Chondrocyte (in vitro differentiated cells): Measurements from ENCODE around the gene AFF1. TPM values are rescaled to one million over a fixed set of nuclear protein-coding genes. Genes with fewer than 3 reads are reported as not detected.

Source experiments
- DNase-seq: peaks from one replicate; pipeline ENCODE4 v3.0.0; 2021; ENCODE audit warnings: mixed read lengths, low spot score
- H3K27ac Mint-ChIP-seq: one replicate; pipeline ENCODE4 v1.8.0; 2021; ENCODE audit warnings: mild to moderate bottlenecking, moderate library complexity, mixed read lengths; ENCODE audit not compliant: unreplicated experiment
- H3K27me3 Mint-ChIP-seq: 2 replicates; pipeline ENCODE4 v1.8.0; 2021; ENCODE audit warnings: low read depth, mixed read lengths
- H3K36me3 Mint-ChIP-seq: 2 replicates; pipeline ENCODE4 v1.8.0; 2021; ENCODE audit warnings: low read depth, mixed read lengths
- H3K4me1 Mint-ChIP-seq: 2 replicates; pipeline ENCODE4 v1.8.0; 2021; ENCODE audit warnings: low read depth, mild to moderate bottlenecking, mixed read lengths
- H3K4me3 Mint-ChIP-seq: one replicate; pipeline ENCODE4 v1.8.0; 2021; ENCODE audit warnings: mild to moderate bottlenecking, moderate library complexity, mixed read lengths; ENCODE audit not compliant: unreplicated experiment
- H3K9me3 Mint-ChIP-seq: 2 replicates; pipeline ENCODE4 v1.8.0; 2021; ENCODE audit warnings: low read depth, mixed read lengths
- CTCF ChIP-seq: fragments of 200-600 bp; sonication (generic); IDR thresholded peaks from 2 replicates; pipeline ENCODE4 v1.5.0; 2021; ENCODE audit warnings: antibody characterized with exemption, mild to moderate bottlenecking, moderate library complexity
- total RNA-seq: library from RNA; stranded (reverse); gene quantifications from 3 replicates; pipeline ENCODE4 v1.2.1, GENCODE V29; 2021

The AFF1 gene
- total RNA-seq, 1 donor from 2014 or later: 25.9 TPM

DNA sequence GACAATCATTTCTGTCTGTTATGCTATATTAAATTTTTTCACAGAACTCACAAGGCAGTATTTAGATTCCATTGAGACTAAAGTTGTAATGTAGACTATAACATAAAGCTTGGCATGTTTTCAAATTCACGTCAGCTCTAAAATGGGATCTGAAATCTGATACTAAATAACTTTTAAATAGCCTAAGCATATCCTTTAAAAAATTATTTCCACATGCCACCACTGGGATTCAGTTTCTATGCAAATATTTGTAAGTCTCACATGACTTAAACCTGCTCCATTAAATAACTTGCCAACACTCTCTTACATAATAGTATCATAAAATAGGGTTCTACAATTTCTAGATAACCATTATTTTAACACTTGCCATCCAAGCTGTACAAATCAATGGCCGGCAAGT lies 253.2 kb downstream of the AFF1 start:
- peak; percentile 24 for TF ChIP-seq CTCF
- Mint-ChIP-seq H3K9me3 (no peaks in the 10 kb centered on the region), H3K27ac (no peak overlapping the region), H3K27me3 (no peaks in the 10 kb centered on the region), H3K4me3 (no peak overlapping the region), H3K4me1 (peaks cover 12% of the 10 kb centered on the region), H3K36me3 (no peaks in the 10 kb centered on the region)
- no peak for DNase-seq

DNA sequence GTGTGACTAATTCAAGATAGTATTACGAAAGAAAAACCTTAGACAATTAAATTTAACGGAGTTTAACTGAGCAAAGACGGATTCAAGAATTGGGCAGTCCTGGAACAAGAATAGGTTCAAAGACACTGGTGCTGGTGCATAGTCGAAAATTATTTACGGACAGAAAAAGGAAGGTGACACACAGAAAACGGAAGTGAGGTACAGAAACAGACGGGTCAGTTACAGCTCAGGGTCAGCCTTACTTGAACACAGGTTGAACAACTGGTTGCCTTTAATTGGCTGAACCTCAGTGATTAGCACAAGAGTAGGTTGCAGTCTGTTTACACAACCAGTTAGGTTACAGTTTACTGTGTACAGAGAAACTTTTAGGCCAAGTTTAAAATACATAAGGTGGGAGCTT lies 254.1 kb downstream of the AFF1 start:
- TF ChIP-seq CTCF: no peak
- H3K4me3 Mint-ChIP-seq: no peak overlapping the region

More for the DNA sequence above, 254.1 kb downstream of the AFF1 start:
- H3K9me3 Mint-ChIP-seq: no peaks in the 10 kb centered on the region
- H3K27me3 Mint-ChIP-seq: no peaks in the 10 kb centered on the region
- H3K36me3 Mint-ChIP-seq: no peaks in the 10 kb centered on the region
- DNase-seq: no peak
- peaks cover 16% of the 10 kb centered on the region for H3K4me1 Mint-ChIP-seq
- H3K27ac Mint-ChIP-seq: no peak overlapping the region

Other genes starting within 250 kb of the AFF1 start
- not detected in 3 replicates for gene SLC10A6, start 85.6 kb upstream of the AFF1 start, total RNA-seq
- gene C4orf36, start 42.6 kb upstream of the AFF1 start, total RNA-seq: 0.60 TPM in 1 of 3 replicates, not detected in the others